OCI-LY1 (cell line): ENCODE data around the gene ADAMTS17.

Experiments used
- H2AFZ ChIP-seq: fragments of 200-600 bp; sonication (generic), shearing (Covaris generic); 2 replicates; pipeline ENCODE4 v1.6.0; 2014; ENCODE audit warnings: antibody characterized with exemption, mild to moderate bottlenecking, low read length
- H3F3A ChIP-seq: fragments of 200-600 bp; sonication (generic), shearing (Covaris generic); 2 replicates; pipeline ENCODE4 v1.6.0; 2014; ENCODE audit warnings: mild to moderate bottlenecking, antibody characterized with exemption, low read length, moderate library complexity; ENCODE audit not compliant: insufficient read depth
- H3K27ac ChIP-seq: fragments of 200-600 bp; sonication (generic); 2 replicates; pipeline ENCODE4 v1.5.1; 2014; ENCODE audit warnings: low read length, mixed run types, mild to moderate bottlenecking, low read depth; ENCODE audit not compliant: poor library complexity, severe bottlenecking
- H3K27me3 ChIP-seq: fragments of 200-600 bp; sonication (generic); 2 replicates; pipeline ENCODE4 v1.6.0; 2014; ENCODE audit warnings: antibody characterized with exemption, mild to moderate bottlenecking, low read length, moderate library complexity; ENCODE audit not compliant: insufficient read depth
- H3K36me3 ChIP-seq: fragments of 200-600 bp; sonication (generic); 2 replicates; pipeline ENCODE4 v1.6.1; 2014; ENCODE audit warnings: mild to moderate bottlenecking, antibody characterized with exemption, low read length, moderate library complexity, mixed read lengths; ENCODE audit not compliant: insufficient read depth
- H3K4me1 ChIP-seq: fragments of 200-600 bp; sonication (generic); 2 replicates; pipeline ENCODE4 v1.5.1; 2014; ENCODE audit warnings: mild to moderate bottlenecking, low read length, moderate library complexity; ENCODE audit not compliant: insufficient read depth, severe bottlenecking
- H3K4me2 ChIP-seq: fragments of 200-600 bp; sonication (generic), shearing (Covaris generic); 2 replicates; pipeline ENCODE4 v1.6.1; 2014; ENCODE audit warnings: low read length
- H3K4me3 ChIP-seq: fragments of 200-600 bp; sonication (generic); 2 replicates; pipeline ENCODE4 v1.5.1; 2014; ENCODE audit warnings: low read length, low read depth, mild to moderate bottlenecking, mixed read lengths; ENCODE audit not compliant: poor library complexity, severe bottlenecking
- H3K79me2 ChIP-seq: fragments of 200-600 bp; shearing (Covaris generic); 2 replicates; pipeline ENCODE4 v1.6.1; 2016; ENCODE audit warnings: mixed run types, low read length, mixed read lengths; ENCODE audit not compliant: insufficient read depth
- H3K9ac ChIP-seq: fragments of 200-600 bp; sonication (generic), shearing (Covaris generic); 2 replicates; pipeline ENCODE4 v1.6.1; 2014; ENCODE audit warnings: mild to moderate bottlenecking, low read length, mixed read lengths
- H3K9me2 ChIP-seq: fragments of 200-600 bp; sonication (generic), shearing (Covaris generic); 2 replicates; pipeline ENCODE4 v1.6.1; 2014; ENCODE audit warnings: low read depth, mild to moderate bottlenecking, low read length, mixed read lengths
- H3K9me3 ChIP-seq: fragments of 200-600 bp; shearing (Covaris generic); 2 replicates; pipeline ENCODE4 v1.6.1; 2014; ENCODE audit warnings: low read length, mixed read lengths
- H4K20me1 ChIP-seq: fragments of 200-600 bp; sonication (generic), shearing (Covaris generic); 2 replicates; pipeline ENCODE4 v1.6.0; 2016; ENCODE audit warnings: mild to moderate bottlenecking, low read length; ENCODE audit not compliant: insufficient read depth
- EZH2 ChIP-seq: fragments of 200-600 bp; sonication (generic), shearing (Covaris generic); IDR thresholded peaks from 2 replicates; pipeline ENCODE4 v1.8.0; 2017; ENCODE audit warnings: borderline replicate concordance, mixed run types, mild to moderate bottlenecking, antibody characterized with exemption, low read length, moderate library complexity, mixed read lengths
- TF ChIP-seq, protein P1 (sequence below): fragments of 200-600 bp; sonication (generic), shearing (Covaris generic); IDR thresholded peaks from 2 replicates; pipeline ENCODE4 v1.5.1; 2017; ENCODE audit warnings: mild to moderate bottlenecking, antibody characterized with exemption, low read length, moderate library complexity, mixed read lengths

Gene ADAMTS17

DNA sequence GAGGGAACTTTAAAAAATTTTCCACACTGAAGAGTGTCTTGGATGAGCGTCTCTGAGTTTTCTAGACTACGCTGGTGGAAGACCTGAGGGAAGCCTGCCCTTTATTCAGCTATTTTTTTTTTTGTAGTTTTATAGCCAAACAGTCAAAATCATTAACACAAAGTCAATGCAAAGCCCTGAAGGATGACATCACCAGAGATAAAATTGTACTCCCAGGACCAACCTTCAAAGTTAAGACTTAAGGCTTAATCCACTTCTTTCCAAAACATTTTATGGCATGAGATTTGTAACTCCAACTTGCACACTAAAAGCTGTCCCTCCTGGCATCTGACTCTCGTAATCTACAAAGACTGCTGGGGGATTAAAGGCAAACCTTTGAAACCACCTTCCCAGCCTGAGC is 345.1 kb downstream of the ADAMTS17 start:
- H3K27me3 ChIP-seq = no peaks in the 10 kb centered on the region; the same call in 1 of the 2 replicates
- no peaks in the 10 kb centered on the region for H3K9me3 ChIP-seq
- H4K20me1 ChIP-seq = no peaks in the 10 kb centered on the region
- no peaks in the 10 kb centered on the region for H3K36me3 ChIP-seq
- H3F3A ChIP-seq = no peaks in the 10 kb centered on the region
- no peaks in the 10 kb centered on the region for H3K79me2 ChIP-seq
- H3K27ac ChIP-seq = no peak overlapping the region
- H3K4me2 ChIP-seq = no peak overlapping the region
- H3K4me1 ChIP-seq = no peaks in the 10 kb centered on the region
- TF ChIP-seq, protein P1, sequence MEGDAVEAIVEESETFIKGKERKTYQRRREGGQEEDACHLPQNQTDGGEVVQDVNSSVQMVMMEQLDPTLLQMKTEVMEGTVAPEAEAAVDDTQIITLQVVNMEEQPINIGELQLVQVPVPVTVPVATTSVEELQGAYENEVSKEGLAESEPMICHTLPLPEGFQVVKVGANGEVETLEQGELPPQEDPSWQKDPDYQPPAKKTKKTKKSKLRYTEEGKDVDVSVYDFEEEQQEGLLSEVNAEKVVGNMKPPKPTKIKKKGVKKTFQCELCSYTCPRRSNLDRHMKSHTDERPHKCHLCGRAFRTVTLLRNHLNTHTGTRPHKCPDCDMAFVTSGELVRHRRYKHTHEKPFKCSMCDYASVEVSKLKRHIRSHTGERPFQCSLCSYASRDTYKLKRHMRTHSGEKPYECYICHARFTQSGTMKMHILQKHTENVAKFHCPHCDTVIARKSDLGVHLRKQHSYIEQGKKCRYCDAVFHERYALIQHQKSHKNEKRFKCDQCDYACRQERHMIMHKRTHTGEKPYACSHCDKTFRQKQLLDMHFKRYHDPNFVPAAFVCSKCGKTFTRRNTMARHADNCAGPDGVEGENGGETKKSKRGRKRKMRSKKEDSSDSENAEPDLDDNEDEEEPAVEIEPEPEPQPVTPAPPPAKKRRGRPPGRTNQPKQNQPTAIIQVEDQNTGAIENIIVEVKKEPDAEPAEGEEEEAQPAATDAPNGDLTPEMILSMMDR = no peak
- no peak for TF ChIP-seq EZH2
- no peak overlapping the region for H3K9ac ChIP-seq
- H3K4me3 ChIP-seq = no peak overlapping the region
- H3K9me2 ChIP-seq = no peaks in the 10 kb centered on the region
- H2AFZ ChIP-seq = no peak overlapping the region

DNA sequence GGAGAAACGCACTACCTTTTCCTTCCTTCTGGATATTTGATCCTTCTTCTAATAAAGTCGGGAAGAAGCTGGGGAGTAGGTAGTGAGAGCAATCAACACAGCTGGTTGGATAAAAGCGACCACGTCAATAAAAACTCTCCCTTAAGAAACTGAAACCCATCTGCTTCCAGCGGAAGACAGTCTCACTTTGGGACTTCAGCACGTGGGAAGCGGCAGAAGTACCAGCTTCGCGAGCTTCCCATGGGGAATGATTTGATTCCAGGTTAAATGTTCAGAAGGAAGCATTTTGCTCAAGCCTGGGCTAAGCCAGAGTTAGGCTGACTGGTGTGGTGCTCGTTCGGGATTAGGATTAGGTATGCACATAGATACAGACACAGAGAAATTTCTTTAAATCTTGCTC is 346.2 kb downstream of the ADAMTS17 start:
- Histone ChIP-seq H4K20me1 (no peaks in the 10 kb centered on the region), H3K4me3 (no peak overlapping the region), H3K27ac (no peak overlapping the region), H2AFZ (no peak overlapping the region), H3K4me1 (no peaks in the 10 kb centered on the region), H3F3A (no peaks in the 10 kb centered on the region), H3K9me2 (no peaks in the 10 kb centered on the region), H3K36me3 (no peaks in the 10 kb centered on the region), H3K9ac (no peak overlapping the region), H3K4me2 (no peak overlapping the region), H3K27me3 (no peaks in the 10 kb centered on the region; the same call in 1 of the 2 replicates), H3K9me3 (no peaks in the 10 kb centered on the region), H3K79me2 (no peaks in the 10 kb centered on the region)
- TF ChIP-seq EZH2 = no peak
- TF ChIP-seq, protein P1 = no peak

DNA sequence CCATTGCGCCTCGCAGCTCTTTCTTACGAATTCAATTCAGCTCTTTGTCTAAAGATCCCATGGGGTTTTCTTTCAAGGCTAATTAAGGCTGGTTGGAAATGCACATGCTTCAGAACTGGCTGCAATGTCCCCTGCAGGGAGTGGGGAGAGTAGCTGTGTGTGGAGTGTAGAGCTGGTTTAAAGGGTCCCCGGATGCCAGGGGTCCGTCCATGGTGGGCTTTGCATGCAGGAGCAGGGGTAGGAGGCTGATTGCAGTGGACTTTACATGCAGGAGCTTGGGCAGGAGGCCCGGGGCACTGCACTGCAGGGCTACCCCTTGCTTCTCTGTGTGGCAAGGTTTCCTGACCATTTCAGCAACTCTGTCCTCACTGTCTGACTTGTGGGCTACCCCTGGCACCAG is 346.9 kb downstream of the ADAMTS17 start:
- H2AFZ ChIP-seq = no peak overlapping the region
- H3K27ac ChIP-seq = no peak overlapping the region
- no peak overlapping the region for H3K4me2 ChIP-seq
- H3K36me3 ChIP-seq = no peaks in the 10 kb centered on the region
- H3K27me3 ChIP-seq = no peaks in the 10 kb centered on the region; the same call in 1 of the 2 replicates
- TF ChIP-seq, protein P1 = no peak
- TF ChIP-seq EZH2 = no peak
- no peak overlapping the region for H3K9ac ChIP-seq
- H4K20me1 ChIP-seq = no peaks in the 10 kb centered on the region
- no peaks in the 10 kb centered on the region for H3K9me3 ChIP-seq
- H3F3A ChIP-seq = no peaks in the 10 kb centered on the region
- H3K79me2 ChIP-seq = no peaks in the 10 kb centered on the region
- H3K4me1 ChIP-seq = no peaks in the 10 kb centered on the region
- no peak overlapping the region for H3K4me3 ChIP-seq
- H3K9me2 ChIP-seq = no peaks in the 10 kb centered on the region
